HG03139 (cell line): ENCODE measurements around the gene PGPEP1.
"Not testable (repeated sequence)": the region's sequence is repeated elsewhere in the genome, so short reads cannot be mapped to it uniquely, and the experiment has no call there.

Experiments used
- ATAC-seq: cut with Tn5 transposase; IDR thresholded peaks from one replicate; pipeline ENCODE4 v1.9.1; 2021; ENCODE audit not compliant: unreplicated experiment

Gene PGPEP1

GRCh38 chr19:18330868-18331267 lies 9.5 kb upstream of the PGPEP1 start:
- no peak for ATAC-seq

GRCh38 chr19:18332917-18333530 lies 7.4 kb upstream of the PGPEP1 start:
- no peak for ATAC-seq

GRCh38 chr19:18333680-18334079 lies 6.7 kb upstream of the PGPEP1 start:
- ATAC-seq: no peak

- ATAC-seq: no peak
Observed at GRCh38 chr19:18336121-18336520, 4.3 kb upstream of the PGPEP1 start.

GRCh38 chr19:18338541-18338940 lies 1.9 kb upstream of the PGPEP1 start:
- no peak for ATAC-seq

- ATAC-seq: no peak
Observed at GRCh38 chr19:18339723-18340122, 675 bp upstream of the PGPEP1 start.

GRCh38 chr19:18340990-18341868 lies 831 bp downstream of the PGPEP1 start:
- no peak for ATAC-seq

- no peak for ATAC-seq
Observed at GRCh38 chr19:18342090-18342632, 1.8 kb downstream of the PGPEP1 start.

GRCh38 chr19:18344582-18344950 lies 4.2 kb downstream of the PGPEP1 start:
- ATAC-seq: no peak

GRCh38 chr19:18345296-18345695 lies 4.9 kb downstream of the PGPEP1 start:
- no peak for ATAC-seq

GRCh38 chr19:18346091-18346490 lies 5.7 kb downstream of the PGPEP1 start:
- no peak for ATAC-seq

GRCh38 chr19:18348171-18348570 lies 7.8 kb downstream of the PGPEP1 start:
- ATAC-seq: no peak

- ATAC-seq: not testable (repeated sequence)
Observed at GRCh38 chr19:18348818-18349339, 8.5 kb downstream of the PGPEP1 start.

- no peak for ATAC-seq
Observed at GRCh38 chr19:18349524-18350128, 9.2 kb downstream of the PGPEP1 start.

- ATAC-seq: no peak
Observed at GRCh38 chr19:18350490-18350889, 10.1 kb downstream of the PGPEP1 start.

GRCh38 chr19:18351544-18351943 lies 11.1 kb downstream of the PGPEP1 start:
- ATAC-seq: no peak

GRCh38 chr19:18353378-18354005 lies 13.1 kb downstream of the PGPEP1 start:
- no peak for ATAC-seq

- not testable (repeated sequence) for ATAC-seq
Observed at GRCh38 chr19:18354743-18355142, 14.3 kb downstream of the PGPEP1 start.

GRCh38 chr19:18357041-18357440 lies 16.6 kb downstream of the PGPEP1 start:
- no peak for ATAC-seq

GRCh38 chr19:18361646-18362045 lies 21.2 kb downstream of the PGPEP1 start:
- ATAC-seq: no peak

- ATAC-seq: no peak
Observed at GRCh38 chr19:18362934-18363542, 22.6 kb downstream of the PGPEP1 start.
